ENCODE results near the gene KCNK1. TPM values are rescaled to one million over a fixed set of nuclear protein-coding genes. Genes with fewer than 3 reads are reported as not detected.

The KCNK1 gene
- total RNA-seq, 1 donor from 2014 or later = not detected

DNA sequence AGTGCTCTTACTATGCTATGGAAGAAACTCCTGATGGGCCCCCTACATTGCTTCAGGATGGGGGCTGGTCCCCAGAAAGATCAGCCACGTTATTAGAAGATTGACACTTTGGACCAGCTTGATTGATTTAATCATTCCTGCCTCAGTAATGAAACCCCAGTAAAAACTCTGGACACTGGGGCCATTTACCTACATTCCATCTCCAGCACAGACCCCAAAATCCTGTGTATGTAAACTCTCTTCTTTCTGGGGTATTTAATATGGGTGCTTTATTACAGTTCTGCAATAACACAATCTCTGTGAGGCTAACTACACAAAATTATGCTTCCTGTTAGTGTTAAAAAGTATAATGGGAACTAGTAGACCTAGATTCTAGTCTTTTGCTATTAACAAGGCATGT is 96.6 kb downstream of the KCNK1 start:
- no peak overlapping the region for H3K4me3 Mint-ChIP-seq (ENCODE audit: unreplicated experiment)
- H3K9me3 Mint-ChIP-seq (ENCODE audit: unreplicated experiment) = no peaks in the 10 kb centered on the region
- no peaks in the 10 kb centered on the region for H3K27me3 Mint-ChIP-seq (ENCODE audit: unreplicated experiment)
- DNase-seq = no peak
- H3K27ac Mint-ChIP-seq (ENCODE audit: unreplicated experiment) = no peak overlapping the region
- TF ChIP-seq, protein P1, sequence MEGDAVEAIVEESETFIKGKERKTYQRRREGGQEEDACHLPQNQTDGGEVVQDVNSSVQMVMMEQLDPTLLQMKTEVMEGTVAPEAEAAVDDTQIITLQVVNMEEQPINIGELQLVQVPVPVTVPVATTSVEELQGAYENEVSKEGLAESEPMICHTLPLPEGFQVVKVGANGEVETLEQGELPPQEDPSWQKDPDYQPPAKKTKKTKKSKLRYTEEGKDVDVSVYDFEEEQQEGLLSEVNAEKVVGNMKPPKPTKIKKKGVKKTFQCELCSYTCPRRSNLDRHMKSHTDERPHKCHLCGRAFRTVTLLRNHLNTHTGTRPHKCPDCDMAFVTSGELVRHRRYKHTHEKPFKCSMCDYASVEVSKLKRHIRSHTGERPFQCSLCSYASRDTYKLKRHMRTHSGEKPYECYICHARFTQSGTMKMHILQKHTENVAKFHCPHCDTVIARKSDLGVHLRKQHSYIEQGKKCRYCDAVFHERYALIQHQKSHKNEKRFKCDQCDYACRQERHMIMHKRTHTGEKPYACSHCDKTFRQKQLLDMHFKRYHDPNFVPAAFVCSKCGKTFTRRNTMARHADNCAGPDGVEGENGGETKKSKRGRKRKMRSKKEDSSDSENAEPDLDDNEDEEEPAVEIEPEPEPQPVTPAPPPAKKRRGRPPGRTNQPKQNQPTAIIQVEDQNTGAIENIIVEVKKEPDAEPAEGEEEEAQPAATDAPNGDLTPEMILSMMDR (IDR thresholded peaks at IDR 0.05; ENCODE audit: partially characterized antibody, unreplicated experiment) = no peak
- H3K36me3 Mint-ChIP-seq (ENCODE audit: unreplicated experiment) = no peaks in the 10 kb centered on the region
- H3K4me1 Mint-ChIP-seq (ENCODE audit: low read depth, unreplicated experiment) = no peaks in the 10 kb centered on the region

DNA sequence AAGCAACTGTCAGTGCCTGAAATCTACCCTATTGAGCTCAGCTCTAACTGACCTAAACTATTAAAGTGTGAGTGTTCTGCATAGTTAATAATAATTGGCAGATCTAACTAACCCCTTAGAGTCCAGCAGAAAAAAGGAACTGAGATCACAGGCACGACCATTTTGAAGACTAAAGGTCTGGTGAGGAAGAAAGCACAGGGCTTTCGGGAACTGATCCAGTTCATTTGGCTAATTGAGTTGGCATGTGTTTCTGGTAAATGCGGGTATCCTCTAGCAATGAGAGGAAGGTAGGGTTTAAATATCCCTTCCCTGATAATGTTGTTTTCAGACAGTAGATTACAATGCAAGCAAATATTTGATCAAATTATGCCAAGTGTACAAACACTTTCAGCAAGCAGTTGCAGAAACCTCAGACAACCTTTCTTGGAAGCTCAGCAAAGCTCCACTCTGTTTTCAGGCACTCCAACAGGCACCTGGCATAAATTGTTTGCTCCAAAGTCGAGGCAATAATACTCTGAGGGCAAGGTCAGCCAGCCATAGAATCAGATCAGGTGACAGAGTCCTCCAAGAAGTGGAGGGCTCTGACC is 100.8 kb downstream of the KCNK1 start:
- H3K4me3 Mint-ChIP-seq (ENCODE audit: unreplicated experiment) = no peak overlapping the region
- no peak overlapping the region for H3K27ac Mint-ChIP-seq (ENCODE audit: unreplicated experiment)
- DNase-seq = no peak
- TF ChIP-seq, protein P1 (IDR thresholded peaks at IDR 0.05; ENCODE audit: partially characterized antibody, unreplicated experiment) = no peak
- H3K9me3 Mint-ChIP-seq (ENCODE audit: unreplicated experiment) = no peaks in the 10 kb centered on the region
- no peaks in the 10 kb centered on the region for H3K4me1 Mint-ChIP-seq (ENCODE audit: low read depth, unreplicated experiment)
- H3K36me3 Mint-ChIP-seq (ENCODE audit: unreplicated experiment) = no peaks in the 10 kb centered on the region
- H3K27me3 Mint-ChIP-seq (ENCODE audit: unreplicated experiment) = no peaks in the 10 kb centered on the region

DNA sequence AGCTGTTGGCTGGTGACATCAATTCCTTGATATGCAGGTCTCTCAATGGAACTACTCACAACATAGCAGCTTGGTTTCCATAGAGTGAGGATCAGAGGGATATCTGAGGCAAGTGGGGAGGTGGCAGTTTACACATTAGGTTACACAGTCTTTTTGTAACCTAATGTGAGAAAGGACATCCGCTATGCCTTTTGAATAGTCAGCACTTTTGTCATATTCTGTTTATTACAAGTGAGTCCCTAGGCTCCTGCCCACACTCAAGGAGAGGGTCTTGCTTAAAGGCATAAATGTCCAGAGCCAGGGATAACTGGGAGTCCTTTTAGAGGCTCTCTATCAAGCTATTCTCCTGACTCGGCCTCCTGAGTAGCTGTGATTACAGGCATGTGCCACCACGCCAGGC is 104.2 kb downstream of the KCNK1 start:
- H3K4me3 Mint-ChIP-seq (ENCODE audit: unreplicated experiment) = no peak overlapping the region
- H3K27ac Mint-ChIP-seq (ENCODE audit: unreplicated experiment) = no peak overlapping the region
- TF ChIP-seq, protein P1 (IDR thresholded peaks at IDR 0.05; ENCODE audit: partially characterized antibody, unreplicated experiment) = no peak

DNA sequence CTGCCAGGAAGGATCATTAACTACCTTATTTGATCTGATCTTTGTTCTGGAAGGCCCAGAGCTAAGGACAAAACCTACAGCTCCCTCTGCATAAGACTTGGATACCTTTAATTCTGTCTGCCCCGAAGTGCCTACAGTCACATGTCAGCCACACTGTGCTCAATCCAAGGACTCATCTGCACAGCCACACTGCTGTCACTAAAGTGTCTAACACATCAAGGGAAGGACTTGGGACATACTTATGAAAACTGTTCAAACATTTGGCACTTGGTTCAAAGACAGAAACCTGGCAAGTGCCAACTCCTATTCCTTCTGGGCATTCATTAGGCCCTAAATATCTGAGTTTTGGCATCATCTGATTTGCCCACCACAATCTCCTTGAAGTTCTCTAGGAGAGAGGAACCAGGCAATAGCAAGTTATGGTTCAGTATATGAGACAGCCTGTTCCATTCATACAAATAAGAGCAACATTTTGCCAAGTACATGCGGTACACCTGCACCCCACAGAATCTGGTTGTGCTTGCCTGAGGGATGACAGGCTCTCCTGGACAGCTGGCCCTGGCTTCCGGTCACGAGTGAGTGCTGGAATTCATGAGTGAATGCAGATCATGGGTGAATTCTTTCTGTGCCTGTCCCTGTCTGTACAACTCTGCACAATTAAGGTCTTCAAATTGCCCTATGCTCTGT is 105.9 kb downstream of the KCNK1 start:
- H3K27ac Mint-ChIP-seq (ENCODE audit: unreplicated experiment) = no peak overlapping the region
- TF ChIP-seq, protein P1 (IDR thresholded peaks at IDR 0.05; ENCODE audit: partially characterized antibody, unreplicated experiment) = no peak
- no peaks in the 10 kb centered on the region for H3K36me3 Mint-ChIP-seq (ENCODE audit: unreplicated experiment)
- no peaks in the 10 kb centered on the region for H3K9me3 Mint-ChIP-seq (ENCODE audit: unreplicated experiment)
- peaks cover 2% of the 10 kb centered on the region for H3K27me3 Mint-ChIP-seq (ENCODE audit: unreplicated experiment)
- no peaks in the 10 kb centered on the region for H3K4me1 Mint-ChIP-seq (ENCODE audit: low read depth, unreplicated experiment)
- H3K4me3 Mint-ChIP-seq (ENCODE audit: unreplicated experiment) = no peak overlapping the region
- DNase-seq = no peak

More for the DNA sequence above, 104.2 kb downstream of the KCNK1 start:
- no peaks in the 10 kb centered on the region for H3K9me3 Mint-ChIP-seq (ENCODE audit: unreplicated experiment)
- H3K4me1 Mint-ChIP-seq (ENCODE audit: low read depth, unreplicated experiment) = no peaks in the 10 kb centered on the region
- no peak for DNase-seq
- H3K36me3 Mint-ChIP-seq (ENCODE audit: unreplicated experiment) = no peaks in the 10 kb centered on the region
- H3K27me3 Mint-ChIP-seq (ENCODE audit: unreplicated experiment) = peaks cover 2% of the 10 kb centered on the region

DNA sequence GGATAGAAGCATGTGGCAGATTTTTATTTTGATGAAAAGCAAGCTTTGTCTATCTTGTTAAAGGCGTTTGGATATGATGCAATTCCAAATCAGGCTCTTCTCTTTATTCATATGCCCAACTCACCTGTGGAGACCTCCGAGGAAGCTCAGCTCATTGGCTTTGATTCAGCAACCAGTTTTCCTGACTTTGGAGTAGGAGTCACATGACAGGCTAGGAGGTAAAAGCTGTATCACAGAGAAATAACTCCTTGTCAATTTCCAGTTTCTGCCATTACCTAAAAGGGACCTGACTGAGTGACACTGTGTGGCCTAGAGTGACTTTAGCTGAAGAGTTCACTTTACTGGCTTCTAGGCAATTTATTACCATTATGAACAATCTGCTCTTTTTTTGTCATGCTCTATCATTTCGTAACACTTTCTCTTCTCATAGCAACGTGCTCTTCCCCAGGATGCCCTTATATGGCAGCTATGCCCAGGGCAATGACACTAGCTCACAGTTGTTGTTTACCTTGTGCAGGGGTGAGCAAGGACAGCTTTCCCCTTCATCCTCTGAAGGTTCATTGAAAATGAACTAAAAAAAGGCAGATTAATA is 107.2 kb downstream of the KCNK1 start:
- no peak for DNase-seq
- peaks cover 2% of the 10 kb centered on the region for H3K27me3 Mint-ChIP-seq (ENCODE audit: unreplicated experiment)
- TF ChIP-seq, protein P1 (IDR thresholded peaks at IDR 0.05; ENCODE audit: partially characterized antibody, unreplicated experiment) = no peak
- no peaks in the 10 kb centered on the region for H3K9me3 Mint-ChIP-seq (ENCODE audit: unreplicated experiment)
- no peaks in the 10 kb centered on the region for H3K36me3 Mint-ChIP-seq (ENCODE audit: unreplicated experiment)
- no peak overlapping the region for H3K4me3 Mint-ChIP-seq (ENCODE audit: unreplicated experiment)
- no peak overlapping the region for H3K27ac Mint-ChIP-seq (ENCODE audit: unreplicated experiment)
- no peaks in the 10 kb centered on the region for H3K4me1 Mint-ChIP-seq (ENCODE audit: low read depth, unreplicated experiment)

Data from glutamatergic neuron (in vitro differentiated cells).